NCI-H2029 treated with DMSO at 0.1 percent for 48 hours (cell line): ENCODE results near the gene LRRC47.
"Not testable (repeated sequence)": the region's sequence is repeated elsewhere in the genome, so short reads cannot be mapped to it uniquely, and the experiment has no call there.

Experiments used
- DNase-seq: peaks from one replicate; lab custom pipeline; 2025; lab: John Stamatoyannopoulos, UW

The LRRC47 gene

GRCh38 chr1:3814771-3815561 lies 18.7 kb upstream of the LRRC47 start:
- no peak for DNase-seq

- DNase-seq: no peak
Measured at GRCh38 chr1:3814065-3814464, 17.8 kb upstream of the LRRC47 start.

GRCh38 chr1:3811595-3811911 lies 15.3 kb upstream of the LRRC47 start:
- DNase-seq: no peak

GRCh38 chr1:3810149-3810761 lies 14.0 kb upstream of the LRRC47 start:
- DNase-seq: not testable (repeated sequence)

GRCh38 chr1:3809680-3810079 lies 13.4 kb upstream of the LRRC47 start:
- DNase-seq: no peak

GRCh38 chr1:3807769-3808168 lies 11.5 kb upstream of the LRRC47 start:
- DNase-seq: no peak

- no peak for DNase-seq
Measured at GRCh38 chr1:3805038-3805437, 8.7 kb upstream of the LRRC47 start.

GRCh38 chr1:3804627-3804944 lies 8.3 kb upstream of the LRRC47 start:
- not testable (repeated sequence) for DNase-seq

DNA sequence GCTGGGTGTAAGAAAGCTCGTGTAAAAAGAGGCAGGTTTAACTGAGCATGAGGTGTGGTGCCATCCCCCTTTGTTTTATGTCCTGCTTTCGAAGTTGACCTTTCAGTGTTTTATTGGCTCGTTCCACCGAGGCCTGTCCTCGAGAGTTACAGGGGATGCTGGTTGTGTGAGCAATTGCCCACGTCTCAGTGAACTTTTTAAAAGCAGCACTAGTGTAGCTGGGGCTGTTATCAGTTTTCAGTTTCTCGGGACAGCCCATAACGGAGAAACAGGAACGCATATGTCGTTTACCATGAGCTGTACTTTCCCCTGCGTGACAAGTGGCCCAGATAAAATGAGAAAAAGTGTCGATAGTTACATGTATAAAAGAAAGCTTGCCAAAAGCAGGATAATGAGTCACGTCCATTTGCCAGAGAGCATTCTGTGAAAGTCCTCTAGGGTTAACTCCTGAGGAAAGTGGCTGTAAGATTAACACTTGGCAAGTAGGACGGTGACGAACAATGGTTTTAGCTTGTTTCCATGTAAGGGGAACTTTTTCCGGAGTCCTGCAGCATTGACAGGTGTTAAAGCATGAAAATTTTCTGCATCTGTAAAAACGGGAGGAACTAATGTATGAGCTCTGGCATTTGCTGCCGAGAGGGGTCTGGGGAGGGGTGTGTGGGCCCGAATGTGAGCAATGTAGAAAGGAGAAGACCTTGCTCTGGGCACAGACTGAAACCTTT lies 7.8 kb upstream of the LRRC47 start:
- no peak for DNase-seq

GRCh38 chr1:3800795-3801194 lies 4.5 kb upstream of the LRRC47 start:
- DNase-seq: not testable (repeated sequence)

DNA sequence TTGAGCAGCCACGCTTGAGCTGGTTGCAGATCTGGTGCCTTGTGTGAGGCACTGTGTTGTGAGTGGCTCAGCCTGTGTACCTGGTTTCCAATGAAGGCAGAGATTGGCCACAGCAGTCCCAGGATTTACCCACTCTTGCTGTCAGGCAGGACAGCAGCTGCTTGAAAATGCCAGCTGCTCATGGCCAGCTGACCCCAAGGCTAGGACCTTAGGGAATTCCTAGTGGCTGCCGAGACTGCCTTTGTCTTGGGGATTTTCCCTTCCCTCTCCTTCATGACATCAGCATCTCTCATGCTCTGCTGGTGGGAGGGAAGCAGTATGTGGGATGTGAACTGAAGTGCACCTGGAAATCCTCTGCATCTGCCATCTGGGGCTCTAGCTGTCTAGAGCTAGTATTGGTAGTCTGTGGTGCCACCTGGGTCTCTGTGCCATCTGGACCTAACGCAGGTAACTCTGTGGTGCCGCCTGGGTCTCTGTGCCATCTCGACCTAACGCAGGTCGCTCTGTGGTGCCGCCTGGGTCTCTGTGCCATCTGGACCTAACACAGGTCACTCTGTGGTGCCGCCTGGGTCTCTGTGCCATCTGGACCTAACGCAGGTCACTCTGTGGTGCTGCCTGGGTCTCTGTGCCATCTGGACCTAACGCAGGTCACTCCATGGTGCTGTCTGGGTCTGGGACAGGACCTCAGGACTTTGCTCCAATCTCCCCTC lies 3.8 kb upstream of the LRRC47 start:
- DNase-seq: no peak

- DNase-seq: no peak
Measured at GRCh38 chr1:3795453-3796214, 664 bp downstream of the LRRC47 start.

- no peak for DNase-seq
Measured at GRCh38 chr1:3790952-3791351, 5.3 kb downstream of the LRRC47 start.

GRCh38 chr1:3790500-3790923 lies 5.8 kb downstream of the LRRC47 start:
- DNase-seq: no peak

- no peak for DNase-seq
Measured at GRCh38 chr1:3789421-3790300, 6.6 kb downstream of the LRRC47 start.

GRCh38 chr1:3788756-3789420 lies 7.4 kb downstream of the LRRC47 start:
- DNase-seq: no peak

- no peak for DNase-seq
Measured at GRCh38 chr1:3787745-3788605, 8.3 kb downstream of the LRRC47 start.

- DNase-seq: no peak
Measured at GRCh38 chr1:3787349-3787715, 9.0 kb downstream of the LRRC47 start.
